Kidney tubule cell (primary cell): ENCODE results near the gene RHNO1.

Experiments used
- DNase-seq: peaks from one replicate; pipeline ENCODE4 v3.0.0-alpha.2; 2018; ENCODE audit warnings: low spot score

RHNO1 gene

GRCh38 chr12:2902272-2902880 is 25.4 kb downstream of the RHNO1 start:
- DNase-seq, result no peak

- peak; percentile 89 for DNase-seq
Measured at GRCh38 chr12:2904260-2904659, 27.2 kb downstream of the RHNO1 start.

- DNase-seq, result no peak
Measured at GRCh38 chr12:2912216-2912575, 35.2 kb downstream of the RHNO1 start.

- DNase-seq, result no peak
Measured at GRCh38 chr12:2919249-2919648, 42.2 kb downstream of the RHNO1 start.

GRCh38 chr12:2922329-2922728 is 45.3 kb downstream of the RHNO1 start:
- peak; percentile 16 for DNase-seq

- no peak for DNase-seq
Measured at GRCh38 chr12:2923057-2923456, 46.0 kb downstream of the RHNO1 start.

- peak; percentile 27 for DNase-seq
Measured at GRCh38 chr12:2924019-2924418, 47.0 kb downstream of the RHNO1 start.

GRCh38 chr12:2925322-2925995 is 48.4 kb downstream of the RHNO1 start:
- peak; percentile 52 for DNase-seq

GRCh38 chr12:2930865-2931264 is 53.8 kb downstream of the RHNO1 start:
- no peak for DNase-seq

- no peak for DNase-seq
Measured at GRCh38 chr12:2933586-2933985, 56.6 kb downstream of the RHNO1 start.

GRCh38 chr12:2934371-2934770 is 57.3 kb downstream of the RHNO1 start:
- DNase-seq, result no peak

GRCh38 chr12:2936301-2936700 is 59.3 kb downstream of the RHNO1 start:
- DNase-seq, result no peak

GRCh38 chr12:2937500-2937899 is 60.5 kb downstream of the RHNO1 start:
- DNase-seq, result no peak
